GM21390 (cell line): ENCODE data around the gene WWOX.

Experiments used
- ATAC-seq: cut with Tn5 transposase; IDR thresholded peaks from one replicate; pipeline ENCODE4 v1.9.1; 2021; ENCODE audit not compliant: unreplicated experiment

Gene WWOX

GRCh38 chr16:78455861-78456260, 356.4 kb downstream of the WWOX start:
- ATAC-seq, result no peak

DNA sequence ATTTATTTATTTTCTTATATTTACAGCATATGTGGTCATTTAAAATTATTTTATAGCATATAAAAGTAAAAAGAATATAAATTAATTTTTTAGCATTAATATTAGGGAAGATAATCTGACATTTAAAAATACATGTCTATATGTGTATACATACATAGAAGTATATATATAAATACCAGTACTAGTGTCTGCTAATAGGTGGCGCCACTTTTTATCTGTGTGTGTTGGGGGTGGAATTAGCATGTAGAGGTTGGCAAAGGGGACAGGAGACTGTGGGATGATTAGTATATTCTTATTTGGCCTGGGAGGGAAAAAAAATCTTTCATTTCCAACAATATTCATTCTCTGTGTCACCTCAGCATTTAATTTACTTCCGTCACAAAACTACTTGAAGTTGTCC, 359.1 kb downstream of the WWOX start:
- ATAC-seq, result no peak

- no peak for ATAC-seq
Measured at GRCh38 chr16:78460428-78460827, 361.0 kb downstream of the WWOX start.

GRCh38 chr16:78461087-78461486, 361.6 kb downstream of the WWOX start:
- ATAC-seq, result no peak

GRCh38 chr16:78461496-78462287, 362.2 kb downstream of the WWOX start:
- ATAC-seq, result no peak

DNA sequence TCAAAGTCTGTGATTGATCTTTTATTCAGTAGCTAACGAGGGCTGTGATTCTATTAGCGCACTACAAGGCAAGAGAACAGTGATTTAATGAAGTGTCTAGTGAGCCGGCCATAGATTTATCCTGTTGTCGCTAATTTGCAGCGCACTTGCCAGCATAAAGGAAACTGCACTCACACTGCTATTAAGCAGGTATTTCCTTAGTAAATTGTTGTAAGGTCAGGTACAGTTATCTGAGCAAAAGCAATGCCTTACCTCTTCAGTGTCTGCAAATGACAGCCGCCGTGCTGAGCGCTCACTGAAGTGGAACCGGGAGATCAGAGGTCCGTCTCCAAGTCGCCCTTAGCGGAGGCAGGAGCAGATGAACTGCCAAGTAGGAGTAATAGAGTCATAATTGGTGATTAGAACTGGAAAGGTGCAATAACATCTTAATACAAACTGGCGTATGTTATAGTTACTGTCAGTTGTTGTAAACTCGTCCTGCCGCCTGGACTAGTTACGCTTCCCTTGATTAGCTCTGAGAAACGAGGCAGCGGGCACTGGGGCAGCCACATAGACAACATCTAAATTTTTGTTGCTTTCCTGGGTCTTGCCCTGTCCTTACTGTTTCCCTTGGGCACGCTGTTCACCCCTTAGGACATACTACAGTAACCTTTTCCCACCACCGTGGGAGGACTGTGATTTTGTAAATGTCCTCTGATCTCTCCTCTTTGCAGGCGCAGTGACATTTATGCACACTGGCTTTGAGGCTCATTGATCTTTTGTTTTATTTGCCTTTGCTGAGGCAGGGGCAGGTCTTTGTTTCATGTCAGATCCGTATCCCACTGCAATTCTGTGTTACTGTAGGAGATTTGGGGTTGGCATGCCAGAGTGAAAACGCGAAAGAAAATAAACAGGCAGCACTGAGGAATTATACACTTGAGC, 363.1 kb downstream of the WWOX start:
- no peak for ATAC-seq

GRCh38 chr16:78463591-78463990, 364.1 kb downstream of the WWOX start:
- ATAC-seq, result no peak

GRCh38 chr16:78464833-78465232, 365.4 kb downstream of the WWOX start:
- ATAC-seq, result no peak

- no peak for ATAC-seq
Measured at GRCh38 chr16:78465730-78466129, 366.3 kb downstream of the WWOX start.

GRCh38 chr16:78469787-78470186, 370.3 kb downstream of the WWOX start:
- ATAC-seq, result no peak

- no peak for ATAC-seq
Measured at GRCh38 chr16:78473031-78473699, 373.7 kb downstream of the WWOX start.

- ATAC-seq, result peak; percentile 85
Measured at GRCh38 chr16:78474762-78475161, 375.3 kb downstream of the WWOX start.

GRCh38 chr16:78476615-78477014, 377.2 kb downstream of the WWOX start:
- ATAC-seq, result no peak

- ATAC-seq, result no peak
Measured at GRCh38 chr16:78478267-78478861, 378.9 kb downstream of the WWOX start.

- no peak for ATAC-seq
Measured at GRCh38 chr16:78479723-78480122, 380.3 kb downstream of the WWOX start.

- ATAC-seq, result no peak
Measured at GRCh38 chr16:78480588-78480987, 381.1 kb downstream of the WWOX start.

DNA sequence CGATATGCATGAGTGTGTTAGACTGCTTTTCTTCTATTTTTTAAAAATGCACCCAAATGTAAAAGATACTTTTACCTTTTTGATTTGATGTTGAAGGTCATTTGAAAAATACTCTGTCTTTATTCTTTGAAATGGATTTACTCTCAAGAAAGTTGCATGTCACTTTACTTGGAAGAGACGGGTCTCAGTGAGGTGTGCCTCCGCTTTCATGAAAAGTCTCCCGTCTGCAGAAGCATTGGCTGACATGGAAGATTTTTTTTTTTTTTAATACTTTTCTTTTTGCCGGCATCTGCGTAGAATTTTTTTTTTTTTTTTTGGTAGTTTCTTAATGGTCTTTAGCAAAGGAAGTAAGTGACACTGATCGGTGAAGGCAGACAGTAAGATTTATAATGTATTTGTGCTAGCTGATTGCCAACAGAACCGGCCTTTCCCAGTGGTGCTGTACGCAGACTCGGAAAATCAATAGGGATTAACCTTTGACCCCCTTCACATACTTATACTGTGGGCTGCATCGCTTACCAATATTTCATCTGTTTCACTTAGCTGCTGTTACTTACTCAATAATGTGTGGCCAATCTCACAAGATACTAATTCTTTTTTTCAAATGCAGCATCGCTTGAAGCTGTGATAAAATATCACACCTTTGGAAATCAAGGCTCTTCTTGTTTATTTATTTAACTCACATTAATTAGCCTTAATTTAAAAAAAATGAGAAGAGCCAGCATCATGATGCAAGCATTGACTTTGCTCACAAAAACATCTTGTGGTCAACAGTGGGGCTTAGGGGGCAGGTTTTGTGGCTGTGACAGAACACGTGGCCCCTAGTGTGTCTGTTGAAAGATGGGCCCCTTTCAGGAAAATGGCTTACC, 383.9 kb downstream of the WWOX start:
- no peak for ATAC-seq

GRCh38 chr16:78484509-78485058, 385.1 kb downstream of the WWOX start:
- ATAC-seq, result no peak

DNA sequence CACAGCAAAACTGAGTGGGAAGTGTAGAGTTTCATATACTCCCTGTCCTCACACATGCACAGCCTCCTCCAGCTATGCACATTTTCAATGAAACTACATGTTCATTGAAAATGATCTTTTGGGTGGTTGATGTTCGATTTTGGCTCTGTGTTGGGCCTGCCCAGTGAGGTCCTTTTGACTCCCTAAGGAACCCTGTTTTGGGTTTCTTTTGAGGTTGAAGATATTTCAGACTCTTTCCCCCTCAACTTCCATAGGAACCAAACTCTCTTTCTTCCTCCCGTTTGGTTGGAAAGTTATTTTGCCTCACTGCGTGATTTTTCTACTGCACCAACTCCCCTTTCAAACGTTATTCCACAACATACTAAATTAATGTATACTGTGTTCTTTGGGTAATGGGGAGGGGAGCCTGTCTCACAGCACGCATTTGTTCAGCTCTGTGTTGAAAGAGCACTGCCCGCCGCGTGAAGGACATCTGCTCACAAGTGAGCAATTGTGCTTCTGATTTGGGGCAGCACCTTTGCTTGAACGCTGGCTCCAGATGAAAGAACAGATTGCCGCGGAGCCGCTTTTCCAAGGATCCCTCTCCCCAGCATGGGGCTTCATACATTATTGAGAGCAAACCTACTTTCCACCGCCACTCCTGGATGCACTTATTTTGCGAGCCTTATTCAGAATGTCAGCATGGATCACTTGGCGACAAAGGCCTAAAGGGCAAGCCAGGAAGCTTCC, 385.9 kb downstream of the WWOX start:
- no peak for ATAC-seq
